ENCODE measurements around the gene NKX6-1.
A peak's percentile ranks its signal among the peaks of the same experiment; 100 is the strongest.

Gene NKX6-1

GRCh38 chr4:84495794-84496261 lies 3.3 kb downstream of the NKX6-1 start:
- Histone ChIP-seq H3K4me3 (peak overlapping the region; percentile 57; the same call in 1 of the 2 replicates), H3K36me3 (replicated peaks) (peaks cover 38% of the 10 kb centered on the region), H3K27me3 (ENCODE audit: low read depth) (no peaks in the 10 kb centered on the region), H3K9me3 (0 out of 2 replicates have a peak, but pooled peaks cover 2% of the 10 kb centered on the region), H3K4me1 (peaks cover 10% of the 10 kb centered on the region)
- in situ Hi-C loops (cut with MboI; ENCODE audit: low sequenced_read_pairs): no loop called here
- DNase-seq (ENCODE audit: low spot score in 2 of 2): no peak

- H3K4me3 ChIP-seq: no peak overlapping the region
- peaks cover 38% of the 10 kb centered on the region for H3K36me3 ChIP-seq (replicated peaks)
- in situ Hi-C loops (cut with MboI; ENCODE audit: low sequenced_read_pairs): no loop called here
- 0 out of 2 replicates have a peak, but pooled peaks cover 1% of the 10 kb centered on the region for H3K9me3 ChIP-seq
- H3K4me1 ChIP-seq: peaks cover 10% of the 10 kb centered on the region
- DNase-seq (ENCODE audit: low spot score in 2 of 2): no peak
- no peaks in the 10 kb centered on the region for H3K27me3 ChIP-seq (ENCODE audit: low read depth)
Observed at GRCh38 chr4:84495118-84495793, 3.8 kb downstream of the NKX6-1 start.

- Histone ChIP-seq H3K27me3 (ENCODE audit: low read depth) (no peaks in the 10 kb centered on the region), H3K4me1 (peaks cover 6% of the 10 kb centered on the region), H3K4me3 (no peak overlapping the region), H3K9me3 (no peaks in the 10 kb centered on the region), H3K36me3 (replicated peaks) (peaks cover 38% of the 10 kb centered on the region)
- in situ Hi-C loops (cut with MboI; ENCODE audit: low sequenced_read_pairs): no loop called here
- no peak for DNase-seq (ENCODE audit: low spot score in 2 of 2)
Observed at GRCh38 chr4:84494531-84494930, 4.6 kb downstream of the NKX6-1 start.

GRCh38 chr4:84494076-84494475 lies 5.0 kb downstream of the NKX6-1 start:
- no peaks in the 10 kb centered on the region for H3K27me3 ChIP-seq (ENCODE audit: low read depth)
- peaks cover 6% of the 10 kb centered on the region for H3K4me1 ChIP-seq

GRCh38 chr4:84493092-84493850 lies 5.8 kb downstream of the NKX6-1 start:
- no peaks in the 10 kb centered on the region for H3K27me3 ChIP-seq (ENCODE audit: low read depth)
- no peak overlapping the region for H3K4me3 ChIP-seq
- no peaks in the 10 kb centered on the region for H3K9me3 ChIP-seq
- in situ Hi-C loops (cut with MboI; ENCODE audit: low sequenced_read_pairs): no loop called here
- peaks cover 6% of the 10 kb centered on the region for H3K4me1 ChIP-seq
- DNase-seq (ENCODE audit: low spot score in 2 of 2): no peak
- H3K36me3 ChIP-seq (replicated peaks): peaks cover 38% of the 10 kb centered on the region

More at GRCh38 chr4:84494076-84494475, 5.0 kb downstream of the NKX6-1 start:
- in situ Hi-C loops (cut with MboI; ENCODE audit: low sequenced_read_pairs): no loop called here
- Histone ChIP-seq H3K36me3 (replicated peaks) (peaks cover 38% of the 10 kb centered on the region), H3K4me3 (no peak overlapping the region), H3K9me3 (no peaks in the 10 kb centered on the region)
- no peak for DNase-seq (ENCODE audit: low spot score in 2 of 2)

GRCh38 chr4:84492737-84493091 lies 6.4 kb downstream of the NKX6-1 start:
- Histone ChIP-seq H3K9me3 (no peaks in the 10 kb centered on the region), H3K4me3 (no peak overlapping the region), H3K4me1 (peaks cover 6% of the 10 kb centered on the region), H3K36me3 (replicated peaks) (peaks cover 38% of the 10 kb centered on the region), H3K27me3 (ENCODE audit: low read depth) (no peaks in the 10 kb centered on the region)
- in situ Hi-C loops (cut with MboI; ENCODE audit: low sequenced_read_pairs): no loop called here
- DNase-seq (ENCODE audit: low spot score in 2 of 2): no peak

- in situ Hi-C loops (cut with MboI; ENCODE audit: low sequenced_read_pairs): no loop called here
Observed at GRCh38 chr4:84492290-84492689, 6.8 kb downstream of the NKX6-1 start.

GRCh38 chr4:84491481-84491880 lies 7.6 kb downstream of the NKX6-1 start:
- Histone ChIP-seq H3K4me3 (no peak overlapping the region), H3K36me3 (replicated peaks) (peaks cover 34% of the 10 kb centered on the region), H3K9me3 (no peaks in the 10 kb centered on the region), H3K27me3 (ENCODE audit: low read depth) (no peaks in the 10 kb centered on the region), H3K4me1 (peaks cover 3% of the 10 kb centered on the region)
- no peak for DNase-seq (ENCODE audit: low spot score in 2 of 2)
- in situ Hi-C loops (cut with MboI; ENCODE audit: low sequenced_read_pairs): no loop called here

More at GRCh38 chr4:84492290-84492689, 6.8 kb downstream of the NKX6-1 start:
- no peaks in the 10 kb centered on the region for H3K9me3 ChIP-seq
- H3K36me3 ChIP-seq (replicated peaks): peaks cover 38% of the 10 kb centered on the region
- no peaks in the 10 kb centered on the region for H3K27me3 ChIP-seq (ENCODE audit: low read depth)
- DNase-seq (ENCODE audit: low spot score in 2 of 2): no peak
- H3K4me3 ChIP-seq: no peak overlapping the region
- H3K4me1 ChIP-seq: peaks cover 6% of the 10 kb centered on the region

GRCh38 chr4:84490663-84491062 lies 8.4 kb downstream of the NKX6-1 start:
- in situ Hi-C loops (cut with MboI; ENCODE audit: low sequenced_read_pairs): no loop called here
- Histone ChIP-seq H3K36me3 (replicated peaks) (peaks cover 28% of the 10 kb centered on the region), H3K4me1 (no peaks in the 10 kb centered on the region), H3K9me3 (no peaks in the 10 kb centered on the region), H3K27me3 (ENCODE audit: low read depth) (no peaks in the 10 kb centered on the region), H3K4me3 (no peak overlapping the region)
- no peak for DNase-seq (ENCODE audit: low spot score in 2 of 2)

GRCh38 chr4:84484236-84484635 lies 14.9 kb downstream of the NKX6-1 start:
- no peak for DNase-seq (ENCODE audit: low spot score in 2 of 2)
- no peaks in the 10 kb centered on the region for H3K9me3 ChIP-seq
- no peaks in the 10 kb centered on the region for H3K27me3 ChIP-seq (ENCODE audit: low read depth)
- H3K36me3 ChIP-seq (replicated peaks): no peaks in the 10 kb centered on the region
- no peak overlapping the region for H3K4me3 ChIP-seq
- in situ Hi-C loops (cut with MboI; ENCODE audit: low sequenced_read_pairs): no loop called here
- H3K4me1 ChIP-seq: peaks cover 8% of the 10 kb centered on the region

GRCh38 chr4:84483688-84484087 lies 15.4 kb downstream of the NKX6-1 start:
- H3K9me3 ChIP-seq: no peaks in the 10 kb centered on the region
- in situ Hi-C loops (cut with MboI; ENCODE audit: low sequenced_read_pairs): no loop called here
- no peak overlapping the region for H3K4me3 ChIP-seq
- no peak for DNase-seq (ENCODE audit: low spot score in 2 of 2)
- H3K27me3 ChIP-seq (ENCODE audit: low read depth): no peaks in the 10 kb centered on the region
- peaks cover 8% of the 10 kb centered on the region for H3K4me1 ChIP-seq
- H3K36me3 ChIP-seq (replicated peaks): no peaks in the 10 kb centered on the region

GRCh38 chr4:84482564-84483563 lies 16.2 kb downstream of the NKX6-1 start:
- H3K36me3 ChIP-seq (replicated peaks): no peaks in the 10 kb centered on the region
- in situ Hi-C loops (cut with MboI; ENCODE audit: low sequenced_read_pairs): no loop called here
- DNase-seq (ENCODE audit: low spot score in 2 of 2): no peak
- H3K27me3 ChIP-seq (ENCODE audit: low read depth): no peaks in the 10 kb centered on the region
- no peak overlapping the region for H3K4me3 ChIP-seq
- peaks cover 8% of the 10 kb centered on the region for H3K4me1 ChIP-seq
- no peaks in the 10 kb centered on the region for H3K9me3 ChIP-seq

- Histone ChIP-seq H3K27me3 (ENCODE audit: low read depth) (no peaks in the 10 kb centered on the region), H3K4me3 (no peak overlapping the region), H3K9me3 (no peaks in the 10 kb centered on the region), H3K4me1 (peaks cover 8% of the 10 kb centered on the region), H3K36me3 (replicated peaks) (no peaks in the 10 kb centered on the region)
- in situ Hi-C loops (cut with MboI; ENCODE audit: low sequenced_read_pairs): no loop called here
- no peak for DNase-seq (ENCODE audit: low spot score in 2 of 2)
Observed at GRCh38 chr4:84481860-84482245, 17.2 kb downstream of the NKX6-1 start.
